GM23338 (cell line): ENCODE results near the gene TANC2. TPM values are rescaled to one million over a fixed set of nuclear protein-coding genes. Genes with fewer than 3 reads are reported as not detected.

Experiments
- ZNF331 ChIP-seq: fragments of 250-450 bp; sonication (Bioruptor Pico); IDR thresholded peaks from 2 replicates; pipeline ENCODE4 v1.5.0; 2020; ENCODE audit warnings: low read depth, mild to moderate bottlenecking, moderate library complexity
- microRNA counts: library from miRNA; unstranded; fragments of <30 nt; microRNA quantifications from one replicate; lab custom pipeline; 2017
- microRNA-seq: library from miRNA; unstranded; fragments of <30 nt; microRNA quantifications from one replicate; pipeline ENCODE4, GENCODE V29; 2017
- polyA plus RNA-seq: library from polyadenylated mRNA; unstranded; fragments of >200 nt; fragmentation: Nextera tagmentation; extraction: Ambion mirVana; gene quantifications from 2 replicates; pipeline ENCODE4 v1.2.1, GENCODE V29; 2016
- small RNA-seq: library from RNA; depleted of rRNA; stranded (forward); fragments of <200 nt; gene quantifications from one replicate; pipeline ENCODE3, GENCODE V24; 2014; ENCODE audit warnings: low replicate concordance
- total RNA-seq: library from RNA; depleted of rRNA; stranded (reverse); fragments of >200 nt; shearing (Covaris generic); gene quantifications from 2 replicates; pipeline ENCODE4 v1.2.3, GENCODE V29; 2014; rRNA removed
- TF ChIP-seq, protein P1 (sequence below): fragments of 250-450 bp; sonication (Bioruptor Pico); IDR thresholded peaks from 2 replicates; pipeline ENCODE4 v1.5.0; 2020; ENCODE audit warnings: mild to moderate bottlenecking, moderate library complexity

Gene TANC2
- total and polyA plus RNA-seq, 2 experiments from 2014 or later = 1.7 to 5.9 TPM

GRCh38 chr17:63015824-63016223, 49.8 kb downstream of the TANC2 start (continued):
- TF ChIP-seq, protein P1, sequence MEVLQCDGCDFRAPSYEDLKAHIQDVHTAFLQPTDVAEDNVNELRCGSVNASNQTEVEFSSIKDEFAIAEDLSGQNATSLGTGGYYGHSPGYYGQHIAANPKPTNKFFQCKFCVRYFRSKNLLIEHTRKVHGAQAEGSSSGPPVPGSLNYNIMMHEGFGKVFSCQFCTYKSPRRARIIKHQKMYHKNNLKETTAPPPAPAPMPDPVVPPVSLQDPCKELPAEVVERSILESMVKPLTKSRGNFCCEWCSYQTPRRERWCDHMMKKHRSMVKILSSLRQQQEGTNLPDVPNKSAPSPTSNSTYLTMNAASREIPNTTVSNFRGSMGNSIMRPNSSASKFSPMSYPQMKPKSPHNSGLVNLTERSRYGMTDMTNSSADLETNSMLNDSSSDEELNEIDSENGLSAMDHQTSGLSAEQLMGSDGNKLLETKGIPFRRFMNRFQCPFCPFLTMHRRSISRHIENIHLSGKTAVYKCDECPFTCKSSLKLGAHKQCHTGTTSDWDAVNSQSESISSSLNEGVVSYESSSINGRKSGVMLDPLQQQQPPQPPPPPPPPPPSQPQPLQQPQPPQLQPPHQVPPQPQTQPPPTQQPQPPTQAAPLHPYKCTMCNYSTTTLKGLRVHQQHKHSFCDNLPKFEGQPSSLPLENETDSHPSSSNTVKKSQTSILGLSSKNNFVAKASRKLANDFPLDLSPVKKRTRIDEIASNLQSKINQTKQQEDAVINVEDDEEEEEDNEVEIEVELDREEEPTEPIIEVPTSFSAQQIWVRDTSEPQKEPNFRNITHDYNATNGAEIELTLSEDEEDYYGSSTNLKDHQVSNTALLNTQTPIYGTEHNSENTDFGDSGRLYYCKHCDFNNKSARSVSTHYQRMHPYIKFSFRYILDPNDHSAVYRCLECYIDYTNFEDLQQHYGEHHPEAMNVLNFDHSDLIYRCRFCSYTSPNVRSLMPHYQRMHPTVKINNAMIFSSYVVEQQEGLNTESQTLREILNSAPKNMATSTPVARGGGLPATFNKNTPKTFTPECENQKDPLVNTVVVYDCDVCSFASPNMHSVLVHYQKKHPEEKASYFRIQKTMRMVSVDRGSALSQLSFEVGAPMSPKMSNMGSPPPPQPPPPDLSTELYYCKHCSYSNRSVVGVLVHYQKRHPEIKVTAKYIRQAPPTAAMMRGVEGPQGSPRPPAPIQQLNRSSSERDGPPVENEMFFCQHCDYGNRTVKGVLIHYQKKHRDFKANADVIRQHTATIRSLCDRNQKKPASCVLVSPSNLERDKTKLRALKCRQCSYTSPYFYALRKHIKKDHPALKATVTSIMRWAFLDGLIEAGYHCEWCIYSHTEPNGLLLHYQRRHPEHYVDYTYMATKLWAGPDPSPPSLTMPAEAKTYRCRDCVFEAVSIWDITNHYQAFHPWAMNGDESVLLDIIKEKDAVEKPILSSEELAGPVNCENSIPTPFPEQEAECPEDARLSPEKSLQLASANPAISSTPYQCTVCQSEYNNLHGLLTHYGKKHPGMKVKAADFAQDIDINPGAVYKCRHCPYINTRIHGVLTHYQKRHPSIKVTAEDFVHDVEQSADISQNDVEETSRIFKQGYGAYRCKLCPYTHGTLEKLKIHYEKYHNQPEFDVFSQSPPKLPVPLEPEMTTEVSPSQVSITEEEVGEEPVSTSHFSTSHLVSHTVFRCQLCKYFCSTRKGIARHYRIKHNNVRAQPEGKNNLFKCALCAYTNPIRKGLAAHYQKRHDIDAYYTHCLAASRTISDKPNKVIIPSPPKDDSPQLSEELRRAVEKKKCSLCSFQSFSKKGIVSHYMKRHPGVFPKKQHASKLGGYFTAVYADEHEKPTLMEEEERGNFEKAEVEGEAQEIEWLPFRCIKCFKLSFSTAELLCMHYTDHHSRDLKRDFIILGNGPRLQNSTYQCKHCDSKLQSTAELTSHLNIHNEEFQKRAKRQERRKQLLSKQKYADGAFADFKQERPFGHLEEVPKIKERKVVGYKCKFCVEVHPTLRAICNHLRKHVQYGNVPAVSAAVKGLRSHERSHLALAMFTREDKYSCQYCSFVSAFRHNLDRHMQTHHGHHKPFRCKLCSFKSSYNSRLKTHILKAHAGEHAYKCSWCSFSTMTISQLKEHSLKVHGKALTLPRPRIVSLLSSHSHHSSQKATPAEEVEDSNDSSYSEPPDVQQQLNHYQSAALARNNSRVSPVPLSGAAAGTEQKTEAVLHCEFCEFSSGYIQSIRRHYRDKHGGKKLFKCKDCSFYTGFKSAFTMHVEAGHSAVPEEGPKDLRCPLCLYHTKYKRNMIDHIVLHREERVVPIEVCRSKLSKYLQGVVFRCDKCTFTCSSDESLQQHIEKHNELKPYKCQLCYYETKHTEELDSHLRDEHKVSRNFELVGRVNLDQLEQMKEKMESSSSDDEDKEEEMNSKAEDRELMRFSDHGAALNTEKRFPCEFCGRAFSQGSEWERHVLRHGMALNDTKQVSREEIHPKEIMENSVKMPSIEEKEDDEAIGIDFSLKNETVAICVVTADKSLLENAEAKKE = no peak
- no peak for TF ChIP-seq ZNF331

MicroRNAs encoded within 50 kb of the gene (microRNA counts, 767-probe panel; counts per million panel counts)
- microRNA hsa-miR-633 (lab: Ali Mortazavi, UCI) = not detected

Small RNA genes within 50 kb of the gene (microRNA-seq; reads per million reads assigned to microRNA genes)
- not detected for gene MIR633

Small RNA genes within 50 kb of the gene (small RNA-seq; reads per million reads assigned to genes)
- not detected for gene MIR633

Other genes with a start within 250 kb of the TANC2 start
- not detected in 2 replicates for gene MARCHF10, start 157.9 kb upstream of the TANC2 start, total RNA-seq
- gene MARCHF10, start 157.9 kb upstream of the TANC2 start, polyA plus RNA-seq = 0.50 and 0.59 TPM in 2 replicates